ENCODE results near the gene HORMAD2.

GRCh38 chr22:30198921-30199320, 118.7 kb downstream of the HORMAD2 start:
- no peak for TF ChIP-seq CTCF (IDR thresholded peaks at IDR 0.05)
- no peak for TF ChIP-seq POLR2AphosphoS5 (IDR thresholded peaks at IDR 0.05)

Measured in prostate gland (tissue), 2 donors.